ENCODE results near the gene ZC3H18.

- TF ChIP-seq CTCF (IDR thresholded peaks at IDR 0.05; ENCODE audit: low read depth, low read length, poor library complexity, severe bottlenecking) (no peak), EZH2phosphoT487 (IDR thresholded peaks at IDR 0.05; ENCODE audit: borderline replicate concordance, low read length) (no peak)
Observed at GRCh38 chr16:88651989-88652761, 82.0 kb downstream of the ZC3H18 start.
